C4-2B (cell line): ENCODE data around the gene CX3CR1.
"Not testable (repeated sequence)": the region's sequence is repeated elsewhere in the genome, so short reads cannot be mapped to it uniquely, and the experiment has no call there.

ENCODE experiments used
- H3K27ac ChIP-seq: fragments of 450-650 bp; 2 replicates; pipeline ENCODE4 v1.5.1; 2017
- CTCF ChIP-seq: fragments of 450-650 bp; conservative IDR thresholded peaks from 2 replicates; pipeline ENCODE4 v1.5.1; 2017; ENCODE audit warnings: mild to moderate bottlenecking
- ZFX ChIP-seq: fragments of 450-650 bp; IDR thresholded peaks from 2 replicates; pipeline ENCODE4 v1.6.1; 2017

CX3CR1 gene

GRCh38 chr3:39230453-39230852 lies 49.4 kb downstream of the CX3CR1 start:
- H3K27ac ChIP-seq = no peak overlapping the region
- TF ChIP-seq CTCF (no peak), ZFX (no peak)

- TF ChIP-seq CTCF (no peak), ZFX (no peak)
- no peak overlapping the region for H3K27ac ChIP-seq
Observed at GRCh38 chr3:39228496-39228895, 51.3 kb downstream of the CX3CR1 start.

GRCh38 chr3:39227596-39227995 lies 52.2 kb downstream of the CX3CR1 start:
- not testable (repeated sequence) for H3K27ac ChIP-seq

- TF ChIP-seq CTCF (no peak), ZFX (no peak)
- H3K27ac ChIP-seq = no peak overlapping the region
Observed at GRCh38 chr3:39226106-39226741, 53.6 kb downstream of the CX3CR1 start.

GRCh38 chr3:39224288-39224687 lies 55.5 kb downstream of the CX3CR1 start:
- no peak overlapping the region for H3K27ac ChIP-seq
- no peak for TF ChIP-seq ZFX
- TF ChIP-seq CTCF = no peak

- TF ChIP-seq ZFX (no peak), CTCF (no peak)
Observed at GRCh38 chr3:39222939-39223338, 56.9 kb downstream of the CX3CR1 start.

GRCh38 chr3:39222462-39222861 lies 57.4 kb downstream of the CX3CR1 start:
- H3K27ac ChIP-seq = no peak overlapping the region
- TF ChIP-seq CTCF (no peak), ZFX (no peak)

More at GRCh38 chr3:39222939-39223338, 56.9 kb downstream of the CX3CR1 start:
- H3K27ac ChIP-seq = no peak overlapping the region

- no peak overlapping the region for H3K27ac ChIP-seq
- no peak for TF ChIP-seq ZFX
- TF ChIP-seq CTCF = no peak
Observed at GRCh38 chr3:39221141-39221530, 58.7 kb downstream of the CX3CR1 start.
